H1 (cell line): Measurements from ENCODE around the gene IRF2BP2. TPM values are rescaled to one million over a fixed set of nuclear protein-coding genes. Genes with fewer than 3 reads are reported as not detected.

ENCODE experiments used
- E2F6 ChIP-seq: IDR thresholded peaks from 2 replicates; pipeline ENCODE4 v1.6.1; 2012; ENCODE audit warnings: inconsistent platforms
- SIN3A ChIP-seq, 2 experiments: IDR thresholded peaks in 1 of 2; conservative IDR thresholded peaks in 1 of 2; 2 replicates each; pipeline ENCODE4 v1.6.1; 2011 to 2012; ENCODE audit warnings: low read length in 2 of 2, improper control_type of control experiment in 1 of 2, low read depth in 1 of 2, mild to moderate bottlenecking in 1 of 2
- polyA plus RNA-seq, 7 experiments: library from polyadenylated mRNA; depleted of rRNA in 3 of 7; stranded (reverse) in 5 of 7; unstranded in 2 of 7; fragments of >200 nt in 5 of 7; fragments of 200-250 nt in 2 of 7; gene quantifications; 1 replicate in 5 of 7; 2 replicates in 1 of 7; 4 replicates in 1 of 7; pipeline versions ENCODE4 v1.2.1 to v1.2.3, GENCODE V29; 2011 to 2013; ENCODE audit warnings: missing spikeins in 2 of 7, mixed read lengths in 2 of 7
- total RNA-seq: library from RNA; stranded (reverse); fragmentation: NEBNext Ultra II Directional; extraction: Animal tissue kit (Norgen Biotek cat#: 25700); gene quantifications from 2 replicates; pipeline ENCODE4 v1.2.1, GENCODE V29; 2021

Gene IRF2BP2
- total and polyA plus RNA-seq, 2 of the 8 experiments (the other 6 are each of a cell fraction or from before 2014, with no cell fraction given), result 24.9 to 67.5 TPM

GRCh38 chr1:234647245-234647644 is 37.3 kb upstream of the IRF2BP2 start (continued):
- TF ChIP-seq SIN3A (conservative IDR thresholded peaks at IDR 0.05 in 1 of 2, IDR thresholded peaks at IDR 0.05 in 1 of 2; ENCODE audit: low read depth in 1 of 2, low read length in 2 of 2) (no peak), E2F6 (no peak)
